ENCODE measurements around the gene TEC. TPM values are rescaled to one million over a fixed set of nuclear protein-coding genes. Genes with fewer than 3 reads are reported as not detected.
A peak's percentile ranks its signal among the peaks of the same experiment; 100 is the strongest.

TEC gene
- total and polyA plus RNA-seq, 3 experiments from 2014 or later = 1.6 to 2.4 (median 1.6) TPM

GRCh38 chr4:48130100-48130499 lies 139.5 kb downstream of the TEC start:
- peak overlapping the region; percentile 87 to 98 (median 91) for H3K4me3 Mint-ChIP-seq
- Histone ChIP-seq H3K27me3 (ENCODE audit: insufficient read depth, low read length, poor library complexity, severe bottlenecking) (no peaks in the 10 kb centered on the region), H3K9me3 (ENCODE audit: low read length) (no peaks in the 10 kb centered on the region), H3K4me1 (ENCODE audit: insufficient read depth, low read length) (peaks cover 77% of the 10 kb centered on the region), H3K4me3 (ENCODE audit: low read length) (peak overlapping the region; percentile 58), H3K27ac (ENCODE audit: low read depth, low read length) (no peak overlapping the region), H3K36me3 (ENCODE audit: insufficient read depth, low read length) (no peaks in the 10 kb centered on the region)
- H3K27me3 Mint-ChIP-seq = no peaks in the 10 kb centered on the region
- DNase-seq = no peak
- no peaks in the 10 kb centered on the region for H3K9me3 Mint-ChIP-seq
- CTCF ChIA-PET = interaction anchor here (4.1 to 8.0 kb wide), 2 partner anchors 9 to 20 kb away, joined by 27 to 109 read pairs; no protein-coding TSS in a partner anchor
- peaks cover 0 to 12% (median 8%) of the 10 kb centered on the region in 3 donors for H3K36me3 Mint-ChIP-seq
- POLR2A ChIA-PET = interaction anchor here (3.8 kb wide), 1 partner anchor 9 kb away, joined by 20 read pairs; no protein-coding TSS in a partner anchor
- peaks cover 76 to 97% (median 89%) of the 10 kb centered on the region in 3 donors for H3K4me1 Mint-ChIP-seq
- peak overlapping the region; percentile 91 to 99 (median 92) for H3K27ac Mint-ChIP-seq

- Mint-ChIP-seq H3K4me3 (peak overlapping the region; percentile 87 to 98 (median 91)), H3K27me3 (no peaks in the 10 kb centered on the region), H3K9me3 (no peaks in the 10 kb centered on the region), H3K36me3 (peaks cover 0 to 12% (median 8%) of the 10 kb centered on the region in 3 donors), H3K27ac (peak overlapping the region; percentile 91 to 99 (median 92)), H3K4me1 (peaks cover 76 to 97% (median 89%) of the 10 kb centered on the region in 3 donors)
- H3K27me3 ChIP-seq (ENCODE audit: insufficient read depth, low read length, poor library complexity, severe bottlenecking) = no peaks in the 10 kb centered on the region
- ChIA-PET POLR2A (interaction anchor here (3.8 kb wide), 1 partner anchor 10 kb away, joined by 20 read pairs; no protein-coding TSS in a partner anchor), CTCF (interaction anchor here (4.1 to 8.0 kb wide), 2 partner anchors 10 to 20 kb away, joined by 27 to 109 read pairs; no protein-coding TSS in a partner anchor)
- peak overlapping the region; percentile 58 for H3K4me3 ChIP-seq (ENCODE audit: low read length)
- peaks cover 77% of the 10 kb centered on the region for H3K4me1 ChIP-seq (ENCODE audit: insufficient read depth, low read length)
- no peaks in the 10 kb centered on the region for H3K36me3 ChIP-seq (ENCODE audit: insufficient read depth, low read length)
- peak in 1 of 5 donors; percentile 46 for DNase-seq
- no peak overlapping the region for H3K27ac ChIP-seq (ENCODE audit: low read depth, low read length)
- no peaks in the 10 kb centered on the region for H3K9me3 ChIP-seq (ENCODE audit: low read length)
These were observed 140.2 kb downstream of the TEC start for GRCh38 chr4:48129307-48130014.

- H3K4me3 Mint-ChIP-seq = peak overlapping the region; percentile 35 to 92 (median 82)
- Histone ChIP-seq H3K27ac (ENCODE audit: low read depth, low read length) (peak overlapping the region; percentile 10), H3K27me3 (ENCODE audit: insufficient read depth, low read length, poor library complexity, severe bottlenecking) (no peaks in the 10 kb centered on the region), H3K4me1 (ENCODE audit: insufficient read depth, low read length) (peaks cover 89% of the 10 kb centered on the region), H3K9me3 (ENCODE audit: low read length) (no peaks in the 10 kb centered on the region), H3K4me3 (ENCODE audit: low read length) (peak overlapping the region; percentile 37), H3K36me3 (ENCODE audit: insufficient read depth, low read length) (no peaks in the 10 kb centered on the region)
- H3K27me3 Mint-ChIP-seq = no peaks in the 10 kb centered on the region
- H3K9me3 Mint-ChIP-seq = no peaks in the 10 kb centered on the region
- peak; percentile 13 to 74 (median 57) for DNase-seq
- POLR2A ChIA-PET = interaction anchor here (3.8 kb wide), 1 partner anchor 12 kb away, joined by 20 read pairs; no protein-coding TSS in a partner anchor
- peak overlapping the region; percentile 90 to 99 (median 93) for H3K27ac Mint-ChIP-seq
- peaks cover 0 to 13% (median 7%) of the 10 kb centered on the region in 3 donors for H3K36me3 Mint-ChIP-seq
- CTCF ChIA-PET = interaction anchor here (0.7 to 8.0 kb wide), 11 partner anchors 10 to 418 kb away, joined by 3 to 109 read pairs (median 4); no protein-coding TSS in a partner anchor
- peaks cover 81 to 96% (median 92%) of the 10 kb centered on the region in 3 donors for H3K4me1 Mint-ChIP-seq
These were observed 141.8 kb downstream of the TEC start for GRCh38 chr4:48127682-48128404.

GRCh38 chr4:48127231-48127630 lies 142.4 kb downstream of the TEC start:
- H3K27me3 Mint-ChIP-seq = no peaks in the 10 kb centered on the region
- no peak for DNase-seq
- peak overlapping the region; percentile 35 to 92 (median 82) for H3K4me3 Mint-ChIP-seq
- Histone ChIP-seq H3K4me1 (ENCODE audit: insufficient read depth, low read length) (peaks cover 95% of the 10 kb centered on the region), H3K9me3 (ENCODE audit: low read length) (no peaks in the 10 kb centered on the region), H3K27me3 (ENCODE audit: insufficient read depth, low read length, poor library complexity, severe bottlenecking) (no peaks in the 10 kb centered on the region), H3K27ac (ENCODE audit: low read depth, low read length) (peak overlapping the region; percentile 10), H3K4me3 (ENCODE audit: low read length) (peak overlapping the region; percentile 37), H3K36me3 (ENCODE audit: insufficient read depth, low read length) (no peaks in the 10 kb centered on the region)
- H3K4me1 Mint-ChIP-seq = peaks cover 81 to 91% (median 91%) of the 10 kb centered on the region in 3 donors
- peaks cover 0 to 13% (median 7%) of the 10 kb centered on the region in 3 donors for H3K36me3 Mint-ChIP-seq
- ChIA-PET CTCF (interaction anchor here (1.0 to 8.0 kb wide), 10 partner anchors 10 to 419 kb away, joined by 3 to 109 read pairs (median 6); no protein-coding TSS in a partner anchor), POLR2A (interaction anchor here (3.8 kb wide), 1 partner anchor 12 kb away, joined by 20 read pairs; no protein-coding TSS in a partner anchor)
- peak overlapping the region; percentile 90 to 99 (median 93) for H3K27ac Mint-ChIP-seq
- H3K9me3 Mint-ChIP-seq = no peaks in the 10 kb centered on the region

- CTCF ChIA-PET = interaction anchor here (1.3 to 8.0 kb wide), 5 partner anchors 9 to 18 kb away, joined by 7 to 109 read pairs (median 15); no protein-coding TSS in a partner anchor
- no peak overlapping the region for H3K4me3 ChIP-seq (ENCODE audit: low read length)
- no peaks in the 10 kb centered on the region for H3K9me3 Mint-ChIP-seq
- H3K36me3 Mint-ChIP-seq = peaks cover 0 to 11% (median 7%) of the 10 kb centered on the region in 3 donors
- peaks cover 100% of the 10 kb centered on the region for H3K4me1 ChIP-seq (ENCODE audit: insufficient read depth, low read length)
- no peak for DNase-seq
- H3K27ac Mint-ChIP-seq = peak overlapping the region; percentile 19 to 99 (median 92)
- H3K4me3 Mint-ChIP-seq = peak overlapping the region in 4 of 7 donors; percentile 26 to 91 (median 38)
- POLR2A ChIA-PET = interaction anchor here (3.8 kb wide), 1 partner anchor 13 kb away, joined by 20 read pairs; no protein-coding TSS in a partner anchor
- H3K9me3 ChIP-seq (ENCODE audit: low read length) = no peaks in the 10 kb centered on the region
- H3K27me3 ChIP-seq (ENCODE audit: insufficient read depth, low read length, poor library complexity, severe bottlenecking) = no peaks in the 10 kb centered on the region
- H3K27ac ChIP-seq (ENCODE audit: low read depth, low read length) = no peak overlapping the region
- no peaks in the 10 kb centered on the region for H3K27me3 Mint-ChIP-seq
- peaks cover 77 to 85% (median 85%) of the 10 kb centered on the region in 3 donors for H3K4me1 Mint-ChIP-seq
- no peaks in the 10 kb centered on the region for H3K36me3 ChIP-seq (ENCODE audit: insufficient read depth, low read length)
These were observed 143.0 kb downstream of the TEC start for GRCh38 chr4:48126621-48127020.

GRCh38 chr4:48124870-48125269 lies 144.8 kb downstream of the TEC start:
- ChIA-PET CTCF (interaction anchor here (1.0 to 8.0 kb wide), 3 partner anchors 9 to 38 kb away, joined by 3 to 109 read pairs (median 4); partner anchors contain the start of gene TXK), POLR2A (no interaction called here)
- peak overlapping the region; percentile 5 to 93 (median 59) for H3K27ac Mint-ChIP-seq
- peak overlapping the region in 4 of 7 donors; percentile 9 to 70 (median 28) for H3K4me3 Mint-ChIP-seq
- Histone ChIP-seq H3K4me3 (ENCODE audit: low read length) (peak overlapping the region; percentile 9), H3K9me3 (ENCODE audit: low read length) (no peaks in the 10 kb centered on the region), H3K27ac (ENCODE audit: low read depth, low read length) (no peak overlapping the region), H3K36me3 (ENCODE audit: insufficient read depth, low read length) (no peaks in the 10 kb centered on the region), H3K27me3 (ENCODE audit: insufficient read depth, low read length, poor library complexity, severe bottlenecking) (no peaks in the 10 kb centered on the region), H3K4me1 (ENCODE audit: insufficient read depth, low read length) (peaks cover 92% of the 10 kb centered on the region)
- H3K36me3 Mint-ChIP-seq = peaks cover 0 to 11% (median 2%) of the 10 kb centered on the region in 3 donors
- no peaks in the 10 kb centered on the region for H3K9me3 Mint-ChIP-seq
- peaks cover 60 to 68% (median 67%) of the 10 kb centered on the region in 3 donors for H3K4me1 Mint-ChIP-seq
- no peaks in the 10 kb centered on the region for H3K27me3 Mint-ChIP-seq
- no peak for DNase-seq

- ChIA-PET CTCF (interaction anchor here (0.6 to 8.0 kb wide), 2 partner anchors 9 to 16 kb away, joined by 3 to 109 read pairs; no protein-coding TSS in a partner anchor), POLR2A (no interaction called here)
- H3K36me3 Mint-ChIP-seq = peaks cover 0 to 10% (median 10%) of the 10 kb centered on the region in 3 donors
- no peak overlapping the region for H3K27ac ChIP-seq (ENCODE audit: low read depth, low read length)
- no peak overlapping the region for H3K27ac Mint-ChIP-seq
- no peak overlapping the region for H3K4me3 ChIP-seq (ENCODE audit: low read length)
- H3K4me1 ChIP-seq (ENCODE audit: insufficient read depth, low read length) = peaks cover 92% of the 10 kb centered on the region
- H3K4me1 Mint-ChIP-seq = peaks cover 64 to 68% (median 67%) of the 10 kb centered on the region in 3 donors
- no peak overlapping the region for H3K4me3 Mint-ChIP-seq
- H3K9me3 ChIP-seq (ENCODE audit: low read length) = no peaks in the 10 kb centered on the region
- no peaks in the 10 kb centered on the region for H3K27me3 ChIP-seq (ENCODE audit: insufficient read depth, low read length, poor library complexity, severe bottlenecking)
- H3K27me3 Mint-ChIP-seq = no peaks in the 10 kb centered on the region
- peaks cover 0 to 2% (median 0%) of the 10 kb centered on the region in 5 donors for H3K9me3 Mint-ChIP-seq
- H3K36me3 ChIP-seq (ENCODE audit: insufficient read depth, low read length) = no peaks in the 10 kb centered on the region
- DNase-seq = no peak
These were observed 146.9 kb downstream of the TEC start for GRCh38 chr4:48122756-48123155.

Measured in CD8-positive, alpha-beta memory T cell (primary cell).